IMR-90 (cell line): ENCODE data around the gene EPC1. TPM values are rescaled to one million over a fixed set of nuclear protein-coding genes. Genes with fewer than 3 reads are reported as not detected.

Experiments used
- ATAC-seq: fragments of 200-7000 bp; cut with Tn5 transposase; 2 replicates; pipeline ENCODE4 v1.9.1; 2020; ENCODE audit warnings: low read depth, mild to moderate bottlenecking, moderate library complexity
- BruUV-seq: library from RNA; stranded (reverse); fragments of 400-500 nt; replicated peaks from 2 replicates; lab custom pipeline; 2021; lab: Mats Ljungman, UMichigan
- CTCF ChIA-PET: fragments of 300-600 bp; formaldehyde crosslinking; extraction: SDS; loops from one replicate; lab custom pipeline; 2021; ENCODE audit warnings: antibody characterized with exemption; lab: Yijun Ruan, JAX
- POLR2A ChIA-PET: fragments of 300-600 bp; sonication (Branson Sonifier 250); formaldehyde crosslinking; loops from one replicate; lab custom pipeline; 2022; ENCODE audit warnings: antibody characterized with exemption; ENCODE audit not compliant: unreplicated experiment; lab: Charles Lee
- DNase-seq: peaks from one replicate; pipeline ENCODE4 v3.0.0; 2013
- H2AFZ ChIP-seq: replicated peaks from 2 replicates; pipeline ENCODE3; 2013; ENCODE audit warnings: low read length, mild to moderate bottlenecking; ENCODE audit not compliant: poor library complexity
- H2AK5ac ChIP-seq: 2 replicates; pipeline ENCODE4 v1.6.1; 2013; ENCODE audit warnings: low read depth, low read length, inconsistent platforms
- H2AK9ac ChIP-seq: replicated peaks from 2 replicates; pipeline ENCODE3; 2013; ENCODE audit warnings: mild to moderate bottlenecking, low read depth, low read length, moderate library complexity; ENCODE audit not compliant: poor library complexity
- H2BK120ac ChIP-seq: 2 replicates; pipeline ENCODE4 v1.6.1; 2013; ENCODE audit warnings: low read depth, low read length, inconsistent platforms
- H2BK15ac ChIP-seq: 3 replicates; pipeline ENCODE4 v1.6.1; 2013; ENCODE audit warnings: low read depth, low read length, inconsistent platforms
- H2BK20ac ChIP-seq: 2 replicates; pipeline ENCODE4 v1.6.1; 2013; ENCODE audit warnings: low read depth, mild to moderate bottlenecking, inconsistent platforms, low read length, moderate library complexity
- H2BK5ac ChIP-seq: 2 replicates; pipeline ENCODE4 v1.6.1; 2013; ENCODE audit warnings: mild to moderate bottlenecking, low read depth, low read length, inconsistent platforms; ENCODE audit not compliant: poor library complexity, severe bottlenecking
- H3K14ac ChIP-seq: replicated peaks from 2 replicates; pipeline ENCODE4 v1.6.1; 2013; ENCODE audit warnings: low read depth, low read length, inconsistent platforms
- H3K18ac ChIP-seq: 2 replicates; pipeline ENCODE4 v1.6.1; 2013; ENCODE audit warnings: low read depth, low read length, control low read depth
- H3K23ac ChIP-seq: 2 replicates; pipeline ENCODE4 v1.6.1; 2013; ENCODE audit warnings: low read depth, low read length, inconsistent platforms
- H3K27ac ChIP-seq: 2 replicates; pipeline ENCODE4 v1.5.1; 2013; ENCODE audit warnings: mild to moderate bottlenecking, control low read depth, low read length; ENCODE audit not compliant: insufficient read depth
- H3K27me3 ChIP-seq: 2 replicates; pipeline ENCODE4 v1.6.1; 2013; ENCODE audit warnings: low read length; ENCODE audit not compliant: control insufficient read depth, insufficient read depth
- H3K36me3 ChIP-seq: 2 replicates; pipeline ENCODE4 v1.6.1; 2013; ENCODE audit warnings: low read length, mixed read lengths; ENCODE audit not compliant: control insufficient read depth, insufficient read depth
- H3K4ac ChIP-seq: 2 replicates; pipeline ENCODE4 v1.6.1; 2013; ENCODE audit warnings: low read depth, low read length, inconsistent platforms
- H3K4me1 ChIP-seq: 2 replicates; pipeline ENCODE4 v1.6.1; 2013; ENCODE audit warnings: low read length, mixed read lengths; ENCODE audit not compliant: control insufficient read depth, insufficient read depth
- H3K4me2 ChIP-seq: 2 replicates; pipeline ENCODE4 v1.6.1; 2013; ENCODE audit warnings: low read depth, mild to moderate bottlenecking, control low read depth, low read length, moderate library complexity
- H3K4me3 ChIP-seq: 2 replicates; pipeline ENCODE4 v1.5.1; 2013; ENCODE audit warnings: low read depth, mild to moderate bottlenecking, control low read depth, low read length, moderate library complexity; ENCODE audit not compliant: insufficient read depth
- H3K56ac ChIP-seq: 2 replicates; pipeline ENCODE4 v1.6.1; 2013; ENCODE audit warnings: low read length, inconsistent platforms; ENCODE audit not compliant: insufficient read depth; ENCODE audit errors: extremely low read depth
- H3K79me1 ChIP-seq, 2 experiments: 2 replicates each; pipeline ENCODE4 v1.6.1; 2013; ENCODE audit warnings: low read length in 2 of 2, inconsistent platforms in 1 of 2, low read depth in 1 of 2
- H3K9ac ChIP-seq: 2 replicates; pipeline ENCODE4 v1.6.1; 2013; ENCODE audit warnings: low read depth, low read length, control low read depth
- H3K9me1 ChIP-seq: 2 replicates; pipeline ENCODE4 v1.6.1; 2013; ENCODE audit warnings: low read length, inconsistent platforms; ENCODE audit not compliant: insufficient read depth
- H3K9me3 ChIP-seq: 2 replicates; pipeline ENCODE4 v1.6.1; 2013; ENCODE audit warnings: low read length; ENCODE audit not compliant: control insufficient read depth, insufficient read depth
- H4K20me1 ChIP-seq: 2 replicates; pipeline ENCODE4 v1.6.1; 2013; ENCODE audit warnings: low read length, inconsistent platforms; ENCODE audit not compliant: insufficient read depth
- H4K5ac ChIP-seq: 2 replicates; pipeline ENCODE4 v1.6.1; 2013; ENCODE audit warnings: mild to moderate bottlenecking, low read depth, low read length, control low read depth
- H4K8ac ChIP-seq, 2 experiments: 2 replicates each; pipeline ENCODE4 v1.6.1; 2013; ENCODE audit warnings: low read depth in 2 of 2, low read length in 2 of 2, control low read depth in 1 of 2, inconsistent platforms in 1 of 2
- H4K91ac ChIP-seq: 2 replicates; pipeline ENCODE4 v1.6.1; 2013; ENCODE audit warnings: low read depth, low read length, inconsistent platforms; ENCODE audit not compliant: insufficient read depth
- BHLHE40 ChIP-seq: fragments of 150-350 bp; IDR thresholded peaks from 2 replicates; pipeline ENCODE4 v1.6.1; 2016; ENCODE audit warnings: mild to moderate bottlenecking, low read depth, low read length
- CEBPB ChIP-seq: IDR thresholded peaks from 2 replicates; pipeline ENCODE4 v1.6.1; 2012; ENCODE audit warnings: low read depth, low read length, improper control_type of control experiment
- CHD1 ChIP-seq: IDR thresholded peaks from 2 replicates; pipeline ENCODE4 v1.6.1; 2012; ENCODE audit warnings: low read depth, low read length, improper control_type of control experiment
- FOS ChIP-seq: fragments of 150-350 bp; IDR thresholded peaks from 2 replicates; pipeline ENCODE4 v1.6.1; 2016; ENCODE audit warnings: low read depth, low read length
- MAFK ChIP-seq: IDR thresholded peaks from 2 replicates; pipeline ENCODE4 v1.6.1; 2012; ENCODE audit warnings: low read depth, low read length, improper control_type of control experiment
- MAZ ChIP-seq: IDR thresholded peaks from 2 replicates; pipeline ENCODE4 v1.6.1; 2012; ENCODE audit warnings: low read depth, mild to moderate bottlenecking, low read length, improper control_type of control experiment, moderate library complexity, borderline replicate concordance
- MXI1 ChIP-seq: IDR thresholded peaks from 2 replicates; pipeline ENCODE4 v1.6.1; 2012; ENCODE audit warnings: low read depth, mild to moderate bottlenecking, low read length, moderate library complexity, borderline replicate concordance
- NFE2L2 ChIP-seq: fragments of 150-350 bp; IDR thresholded peaks from 2 replicates; pipeline ENCODE4 v1.6.1; 2016; ENCODE audit warnings: low read depth, mild to moderate bottlenecking, low read length
- RAD21 ChIP-seq: IDR thresholded peaks from 2 replicates; pipeline ENCODE4 v1.6.1; 2012; ENCODE audit warnings: low read length, improper control_type of control experiment
- RCOR1 ChIP-seq: IDR thresholded peaks from 2 replicates; pipeline ENCODE4 v1.6.1; 2012; ENCODE audit warnings: mild to moderate bottlenecking, low read length, improper control_type of control experiment; ENCODE audit not compliant: insufficient replicate concordance
- WGBS, 2 experiments: methylation state at CpG; one replicate each; pipeline versions ENCODE4 v1.1.5 to v1.1.7; 2013; ENCODE audit warnings: missing lambda C conversion rate in 2 of 2; ENCODE audit not compliant: insufficient read length in 1 of 2; ENCODE audit errors: extremely low coverage in 2 of 2; 5-methylcytosine and 5-hydroxymethylcytosine counted together
- dilution Hi-C: fragments of 300-500 bp; cut with HindIII; formaldehyde crosslinking; loops from one replicate; pipeline ENCODE4 v1.14.3; 2018; ENCODE audit warnings: low sequenced_read_pairs; ENCODE audit not compliant: unreplicated experiment
- in situ Hi-C: fragments of 300-500 bp; cut with MboI; formaldehyde crosslinking; loops from 3 replicates; pipeline ENCODE4 v1.14.3; 2019; ENCODE audit warnings: low sequenced_read_pairs, inconsistent platforms, mixed read lengths
- intact Hi-C: fragments of 100-400 bp; cut with micrococcal nuclease; formaldehyde crosslinking; loops from 2 replicates; pipeline ENCODE4 v1.10.0; 2022
- polyA plus RNA-seq, 3 experiments: library from polyadenylated mRNA; depleted of rRNA; stranded (reverse); fragments of >200 nt; gene quantifications; 2 replicates each; pipeline ENCODE4 v1.2.3, GENCODE V29; 2012; ENCODE audit warnings: low replicate concordance in 1 of 3
- total RNA-seq: library from RNA; depleted of rRNA; stranded (reverse); fragments of >200 nt; gene quantifications from 2 replicates; pipeline ENCODE4 v1.2.3, GENCODE V29; 2012
- TF ChIP-seq, protein P1 (sequence below): fragments of 150-350 bp; IDR thresholded peaks from 2 replicates; pipeline ENCODE4 v1.6.1; 2016; ENCODE audit warnings: low read depth, mild to moderate bottlenecking, low read length, moderate library complexity, borderline replicate concordance
- TF ChIP-seq, protein P2 (sequence below): fragments of 150-350 bp; IDR thresholded peaks from 2 replicates; pipeline ENCODE4 v1.6.1; 2017; ENCODE audit warnings: mild to moderate bottlenecking, antibody characterized with exemption, low read length, low read depth
- TF ChIP-seq, protein P3 (sequence below): conservative IDR thresholded peaks from 2 replicates; pipeline ENCODE4 v1.5.1; 2012; ENCODE audit warnings: mild to moderate bottlenecking, low read depth, low read length, improper control_type of control experiment

EPC1 gene
- total and polyA plus RNA-seq, 2 of the 4 experiments (the other 2 are of a cell fraction), result 21.9 to 23.5 TPM

GRCh38 chr10:32298075-32298812, 48.7 kb downstream of the EPC1 start:
- peak; percentile 86 for ATAC-seq

More at GRCh38 chr10:32298075-32298812, 48.7 kb downstream of the EPC1 start:
- Histone ChIP-seq H3K27me3 (no peaks in the 10 kb centered on the region), H2BK120ac (no peak overlapping the region), H2AK9ac (no peak overlapping the region), H4K20me1 (peaks cover 30% of the 10 kb centered on the region; the same call in 1 of the 2 replicates), H3K23ac (no peak overlapping the region), H2BK15ac (no peak overlapping the region), H3K9me1 (peaks cover 3% of the 10 kb centered on the region; the same call in 1 of the 2 replicates), H3K9me3 (no peaks in the 10 kb centered on the region), H3K4me1 (peaks cover 6% of the 10 kb centered on the region), H3K27ac (no peak overlapping the region), H3K4me3 (peak overlapping the region; percentile 7; the same call in 1 of the 2 replicates), H3K4ac (no peak overlapping the region), H4K8ac (no peak overlapping the region), H3K56ac (no peak overlapping the region), H4K91ac (no peak overlapping the region), H3K18ac (peak overlapping the region; percentile 65; the same call in 1 of the 2 replicates), H3K14ac (no peak overlapping the region), H2BK20ac (no peak overlapping the region), H3K36me3 (peaks cover 6% of the 10 kb centered on the region), H3K79me1 (peaks cover 17 to 60% of the 10 kb centered on the region in 2 experiments; a peak in 3 of 4 replicates), H3K4me2 (peak overlapping the region; percentile 90; the same call in 1 of the 2 replicates), H3K9ac (no peak overlapping the region; the same call in 1 of the 2 replicates), H2BK5ac (peak overlapping the region; percentile 35), H2AFZ (no peak overlapping the region), H4K5ac (no peak overlapping the region), H2AK5ac (no peak overlapping the region)
- peak; percentile 93 for DNase-seq
- POLR2A ChIA-PET, result no interaction called here
- WGBS, 2 experiments, result 76% methylated on average over 5 of the region's 11 CpGs; no CpG with 5 or more reads in 1 of the 2 experiments
- in situ Hi-C loops, result no loop called here
- CTCF ChIA-PET, result no interaction called here
- intact Hi-C loops, result no loop called here
- BruUV-seq, result no TSS peak
- TF ChIP-seq, protein P1, sequence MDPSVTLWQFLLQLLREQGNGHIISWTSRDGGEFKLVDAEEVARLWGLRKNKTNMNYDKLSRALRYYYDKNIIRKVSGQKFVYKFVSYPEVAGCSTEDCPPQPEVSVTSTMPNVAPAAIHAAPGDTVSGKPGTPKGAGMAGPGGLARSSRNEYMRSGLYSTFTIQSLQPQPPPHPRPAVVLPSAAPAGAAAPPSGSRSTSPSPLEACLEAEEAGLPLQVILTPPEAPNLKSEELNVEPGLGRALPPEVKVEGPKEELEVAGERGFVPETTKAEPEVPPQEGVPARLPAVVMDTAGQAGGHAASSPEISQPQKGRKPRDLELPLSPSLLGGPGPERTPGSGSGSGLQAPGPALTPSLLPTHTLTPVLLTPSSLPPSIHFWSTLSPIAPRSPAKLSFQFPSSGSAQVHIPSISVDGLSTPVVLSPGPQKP, result no peak
- TF ChIP-seq MAFK, result peak; percentile 49
- no peak for TF ChIP-seq MXI1
- no peak for TF ChIP-seq RCOR1
- peak; percentile 55 for TF ChIP-seq FOS
- TF ChIP-seq, protein P2, sequence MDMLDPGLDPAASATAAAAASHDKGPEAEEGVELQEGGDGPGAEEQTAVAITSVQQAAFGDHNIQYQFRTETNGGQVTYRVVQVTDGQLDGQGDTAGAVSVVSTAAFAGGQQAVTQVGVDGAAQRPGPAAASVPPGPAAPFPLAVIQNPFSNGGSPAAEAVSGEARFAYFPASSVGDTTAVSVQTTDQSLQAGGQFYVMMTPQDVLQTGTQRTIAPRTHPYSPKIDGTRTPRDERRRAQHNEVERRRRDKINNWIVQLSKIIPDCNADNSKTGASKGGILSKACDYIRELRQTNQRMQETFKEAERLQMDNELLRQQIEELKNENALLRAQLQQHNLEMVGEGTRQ, result no peak
- no peak for TF ChIP-seq RAD21
- TF ChIP-seq NFE2L2, result no peak
- TF ChIP-seq CEBPB, result no peak
- no peak for TF ChIP-seq MAZ
- TF ChIP-seq, protein P3, sequence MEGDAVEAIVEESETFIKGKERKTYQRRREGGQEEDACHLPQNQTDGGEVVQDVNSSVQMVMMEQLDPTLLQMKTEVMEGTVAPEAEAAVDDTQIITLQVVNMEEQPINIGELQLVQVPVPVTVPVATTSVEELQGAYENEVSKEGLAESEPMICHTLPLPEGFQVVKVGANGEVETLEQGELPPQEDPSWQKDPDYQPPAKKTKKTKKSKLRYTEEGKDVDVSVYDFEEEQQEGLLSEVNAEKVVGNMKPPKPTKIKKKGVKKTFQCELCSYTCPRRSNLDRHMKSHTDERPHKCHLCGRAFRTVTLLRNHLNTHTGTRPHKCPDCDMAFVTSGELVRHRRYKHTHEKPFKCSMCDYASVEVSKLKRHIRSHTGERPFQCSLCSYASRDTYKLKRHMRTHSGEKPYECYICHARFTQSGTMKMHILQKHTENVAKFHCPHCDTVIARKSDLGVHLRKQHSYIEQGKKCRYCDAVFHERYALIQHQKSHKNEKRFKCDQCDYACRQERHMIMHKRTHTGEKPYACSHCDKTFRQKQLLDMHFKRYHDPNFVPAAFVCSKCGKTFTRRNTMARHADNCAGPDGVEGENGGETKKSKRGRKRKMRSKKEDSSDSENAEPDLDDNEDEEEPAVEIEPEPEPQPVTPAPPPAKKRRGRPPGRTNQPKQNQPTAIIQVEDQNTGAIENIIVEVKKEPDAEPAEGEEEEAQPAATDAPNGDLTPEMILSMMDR, result no peak
- TF ChIP-seq BHLHE40, result peak; percentile 63
- no peak for TF ChIP-seq CHD1
- dilution Hi-C loops, result no loop called here
